ENCODE results near the gene A2M.

DNA sequence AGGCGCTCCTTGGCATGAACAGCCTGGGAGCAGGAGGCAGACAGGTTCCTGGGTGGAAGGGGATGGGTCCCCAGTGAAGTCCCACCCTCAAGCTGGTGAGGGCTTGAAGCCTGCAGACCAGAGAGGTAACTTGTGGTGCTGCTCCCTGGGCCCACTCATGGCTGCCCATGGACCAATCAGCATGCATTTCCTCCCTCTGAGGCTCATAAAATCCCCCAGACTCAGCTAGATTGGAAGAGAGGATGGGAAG is 50.2 kb downstream of the A2M start:
- TF ChIP-seq, protein P1, sequence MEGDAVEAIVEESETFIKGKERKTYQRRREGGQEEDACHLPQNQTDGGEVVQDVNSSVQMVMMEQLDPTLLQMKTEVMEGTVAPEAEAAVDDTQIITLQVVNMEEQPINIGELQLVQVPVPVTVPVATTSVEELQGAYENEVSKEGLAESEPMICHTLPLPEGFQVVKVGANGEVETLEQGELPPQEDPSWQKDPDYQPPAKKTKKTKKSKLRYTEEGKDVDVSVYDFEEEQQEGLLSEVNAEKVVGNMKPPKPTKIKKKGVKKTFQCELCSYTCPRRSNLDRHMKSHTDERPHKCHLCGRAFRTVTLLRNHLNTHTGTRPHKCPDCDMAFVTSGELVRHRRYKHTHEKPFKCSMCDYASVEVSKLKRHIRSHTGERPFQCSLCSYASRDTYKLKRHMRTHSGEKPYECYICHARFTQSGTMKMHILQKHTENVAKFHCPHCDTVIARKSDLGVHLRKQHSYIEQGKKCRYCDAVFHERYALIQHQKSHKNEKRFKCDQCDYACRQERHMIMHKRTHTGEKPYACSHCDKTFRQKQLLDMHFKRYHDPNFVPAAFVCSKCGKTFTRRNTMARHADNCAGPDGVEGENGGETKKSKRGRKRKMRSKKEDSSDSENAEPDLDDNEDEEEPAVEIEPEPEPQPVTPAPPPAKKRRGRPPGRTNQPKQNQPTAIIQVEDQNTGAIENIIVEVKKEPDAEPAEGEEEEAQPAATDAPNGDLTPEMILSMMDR (IDR thresholded peaks at IDR 0.05; ENCODE audit: low read depth, low read length), result no peak
- TF ChIP-seq EZH2phosphoT487 (IDR thresholded peaks at IDR 0.05; ENCODE audit: low read depth), result no peak
